Stomach (tissue), 9 donors: ENCODE results near the gene PLCB1. TPM values are rescaled to one million over a fixed set of nuclear protein-coding genes. Genes with fewer than 3 reads are reported as not detected.
A peak's percentile ranks its signal among the peaks of the same experiment; 100 is the strongest.

Experiments
- DNase-seq, 2 donors: peaks; one replicate each; pipeline versions ENCODE4 v3.0.0 to v3.0.0-alpha.2; 2013 to 2019
- H3K27ac ChIP-seq, 5 donors: fragments of 200-600 bp in 4 of 5; sonication (generic) in 4 of 5; one replicate each; pipeline ENCODE4 v1.5.1; 2013 to 2019; ENCODE audit warnings: mild to moderate bottlenecking in 1 of 5, moderate library complexity in 1 of 5
- H3K27me3 ChIP-seq, 3 donors: fragments of 200-600 bp; sonication (generic); one replicate each; pipeline ENCODE4 v1.5.1; 2017 to 2019; ENCODE audit warnings: mixed run types in 1 of 3
- H3K36me3 ChIP-seq, 4 donors: fragments of 200-600 bp; sonication (generic); 1 replicate in 3 of 4; 2 replicates in 1 of 4; pipeline ENCODE4 v1.5.1; 2016 to 2019
- H3K4me1 ChIP-seq, 4 donors: fragments of 200-600 bp; sonication (generic); one replicate each; pipeline ENCODE4 v1.5.1; 2016 to 2019
- H3K4me3 ChIP-seq, 4 donors: fragments of 200-600 bp; sonication (generic) in 3 of 4; one replicate each; pipeline ENCODE4 v1.5.1; 2016 to 2019; ENCODE audit warnings: mild to moderate bottlenecking in 1 of 4
- H3K9me3 ChIP-seq, 4 donors: fragments of 200-600 bp; sonication (generic); one replicate each; pipeline ENCODE4 v1.5.1; 2016 to 2019
- CTCF ChIP-seq, 7 experiments: fragments of 450-650 bp in 4 of 7; fragments of 200-600 bp in 3 of 7; sonication (generic) in 3 of 7; IDR thresholded peaks; one replicate each; pipeline ENCODE4 v1.5.1; 2016 to 2019; ENCODE audit warnings: antibody characterized with exemption in 7 of 7, control low read depth in 2 of 7, mild to moderate bottlenecking in 1 of 7
- EP300 ChIP-seq: sonication (generic); formaldehyde crosslinking; IDR thresholded peaks from one replicate; pipeline ENCODE4 v1.6.1; 2017; ENCODE audit warnings: antibody characterized with exemption
- POLR2A ChIP-seq, 4 donors: fragments of 450-650 bp; IDR thresholded peaks; one replicate each; pipeline ENCODE4 v1.6.1; 2016; ENCODE audit warnings: antibody characterized with exemption in 4 of 4, control low read depth in 2 of 4, mild to moderate bottlenecking in 1 of 4, moderate library complexity in 1 of 4
- POLR2AphosphoS5 ChIP-seq, 3 donors: sonication (generic); formaldehyde crosslinking; IDR thresholded peaks; one replicate each; pipeline ENCODE4 v1.6.1; 2016; ENCODE audit warnings: antibody characterized with exemption in 3 of 3
- WGBS, 5 donors: extraction: QIAGEN DNeasy Blood & Tissue Kit in 3 of 5; methylation state at CpG; one replicate each; pipeline versions ENCODE4 v1.1.5 to v1.1.7; 2013 to 2018; 5-methylcytosine and 5-hydroxymethylcytosine counted together
- intact Hi-C: fragments of 100-400 bp; cut with DNase I; formaldehyde crosslinking; loops from one replicate; pipeline ENCODE4 v1.15.1; 2023; ENCODE audit warnings: low total_unique reads
- polyA plus RNA-seq, 3 donors: library from polyadenylated mRNA; stranded (reverse); fragments of 200-250 nt; gene quantifications; one replicate each; pipeline ENCODE4 v1.2.3, GENCODE V29; 2013
- total RNA-seq, 5 donors: library from RNA; depleted of rRNA; stranded (reverse); fragments of >200 nt; gene quantifications; one replicate each; pipeline versions ENCODE4 v1.1.0 to v1.2.3, GENCODE V29; 2014 to 2016
- donor health status: healthy with polysubstance abuse.
- donor health status: Bipolar disorder and iron deficiency.
- donor health status: healthy.

PLCB1 gene
- total and polyA plus RNA-seq, 8 donors: 4.1 to 66.5 (median 11.7) TPM

- H3K36me3 ChIP-seq: no peaks in the 10 kb centered on the region
- intact Hi-C loops: no loop called here
- H3K4me1 ChIP-seq: peaks cover 0 to 26% (median 9%) of the 10 kb centered on the region in 4 donors
- WGBS, 5 donors: 97 to 100% (median 100%) methylated on average over 1 of the region's 1 CpG
- DNase-seq: no peak
- H3K9me3 ChIP-seq: no peaks in the 10 kb centered on the region
- H3K27ac ChIP-seq: no peak overlapping the region
- no peak overlapping the region for H3K4me3 ChIP-seq
- TF ChIP-seq CTCF (IDR thresholded peaks at IDR 0.05) (no peak), POLR2A (IDR thresholded peaks at IDR 0.05) (no peak), POLR2AphosphoS5 (IDR thresholded peaks at IDR 0.05) (no peak), EP300 (no peak)
- no peaks in the 10 kb centered on the region for H3K27me3 ChIP-seq
Measured at GRCh38 chr20:8313073-8313472, 181.0 kb downstream of the PLCB1 start.

- H3K36me3 ChIP-seq: no peaks in the 10 kb centered on the region
- H3K9me3 ChIP-seq: no peaks in the 10 kb centered on the region
- intact Hi-C loops: no loop called here
- no peak overlapping the region for H3K4me3 ChIP-seq
- DNase-seq: no peak
- 27 to 58% (median 39%) methylated on average over 10 of the region's 10 CpGs for WGBS, 5 donors
- H3K4me1 ChIP-seq: peaks cover 0 to 23% (median 7%) of the 10 kb centered on the region in 4 donors
- H3K27me3 ChIP-seq: no peaks in the 10 kb centered on the region
- peak overlapping the region in 1 of 5 donors; percentile 10 for H3K27ac ChIP-seq
- no peak for TF ChIP-seq POLR2AphosphoS5 (IDR thresholded peaks at IDR 0.05)
- no peak for TF ChIP-seq EP300
- TF ChIP-seq CTCF (IDR thresholded peaks at IDR 0.05): no peak
- TF ChIP-seq POLR2A (IDR thresholded peaks at IDR 0.05): no peak
Measured at GRCh38 chr20:8315639-8316573, 183.8 kb downstream of the PLCB1 start.

- no peaks in the 10 kb centered on the region for H3K9me3 ChIP-seq
- H3K36me3 ChIP-seq: no peaks in the 10 kb centered on the region
- DNase-seq: no peak
- H3K4me1 ChIP-seq: peaks cover 0 to 24% (median 7%) of the 10 kb centered on the region in 4 donors
- no peak overlapping the region for H3K27ac ChIP-seq
- intact Hi-C loops: no loop called here
- WGBS, 5 donors: 80 to 100% (median 92%) methylated on average over 1 of the region's 1 CpG
- H3K4me3 ChIP-seq: no peak overlapping the region
- no peaks in the 10 kb centered on the region for H3K27me3 ChIP-seq
- no peak for TF ChIP-seq POLR2AphosphoS5 (IDR thresholded peaks at IDR 0.05)
- TF ChIP-seq CTCF (IDR thresholded peaks at IDR 0.05): no peak
- no peak for TF ChIP-seq POLR2A (IDR thresholded peaks at IDR 0.05)
- TF ChIP-seq EP300: no peak
Measured at GRCh38 chr20:8317448-8317847, 185.4 kb downstream of the PLCB1 start.

- Histone ChIP-seq H3K27ac (no peak overlapping the region), H3K4me1 (peaks cover 0 to 24% (median 7%) of the 10 kb centered on the region in 4 donors), H3K36me3 (no peaks in the 10 kb centered on the region), H3K27me3 (no peaks in the 10 kb centered on the region), H3K9me3 (no peaks in the 10 kb centered on the region), H3K4me3 (no peak overlapping the region)
- TF ChIP-seq EP300 (no peak), POLR2AphosphoS5 (IDR thresholded peaks at IDR 0.05) (no peak), POLR2A (IDR thresholded peaks at IDR 0.05) (no peak), CTCF (IDR thresholded peaks at IDR 0.05) (no peak)
- intact Hi-C loops: no loop called here
- DNase-seq: no peak
- WGBS, 5 donors: 80 to 93% (median 90%) methylated on average over 3 of the region's 3 CpGs
Measured at GRCh38 chr20:8318965-8319625, 187.0 kb downstream of the PLCB1 start.
